ENCODE results near the gene CPVL.

DNA sequence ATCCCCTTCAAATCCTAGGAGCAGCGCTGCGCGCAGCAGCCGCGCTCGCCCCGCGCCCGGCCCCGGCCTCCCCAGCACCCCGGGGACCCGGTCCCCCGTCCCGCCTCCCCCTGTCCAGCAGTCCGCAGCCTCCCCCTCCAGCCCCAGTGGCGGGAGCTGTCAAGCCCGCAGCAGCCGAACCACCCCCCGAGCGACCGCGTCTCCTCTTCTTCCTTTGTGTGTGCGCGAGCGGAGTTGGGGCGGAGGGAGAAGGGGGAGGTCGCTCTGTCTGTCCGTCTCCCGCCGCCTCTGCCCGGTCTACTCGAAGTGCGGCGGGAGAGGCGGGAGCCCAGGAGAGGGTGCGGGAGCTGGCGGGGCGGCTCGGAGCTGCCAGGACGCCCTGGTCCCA, 47.9 kb upstream of the CPVL start:
- no peak for TF ChIP-seq POLR2AphosphoS5 (IDR thresholded peaks at IDR 0.05; ENCODE audit: low read depth, low read length)
- TF ChIP-seq, protein P1, sequence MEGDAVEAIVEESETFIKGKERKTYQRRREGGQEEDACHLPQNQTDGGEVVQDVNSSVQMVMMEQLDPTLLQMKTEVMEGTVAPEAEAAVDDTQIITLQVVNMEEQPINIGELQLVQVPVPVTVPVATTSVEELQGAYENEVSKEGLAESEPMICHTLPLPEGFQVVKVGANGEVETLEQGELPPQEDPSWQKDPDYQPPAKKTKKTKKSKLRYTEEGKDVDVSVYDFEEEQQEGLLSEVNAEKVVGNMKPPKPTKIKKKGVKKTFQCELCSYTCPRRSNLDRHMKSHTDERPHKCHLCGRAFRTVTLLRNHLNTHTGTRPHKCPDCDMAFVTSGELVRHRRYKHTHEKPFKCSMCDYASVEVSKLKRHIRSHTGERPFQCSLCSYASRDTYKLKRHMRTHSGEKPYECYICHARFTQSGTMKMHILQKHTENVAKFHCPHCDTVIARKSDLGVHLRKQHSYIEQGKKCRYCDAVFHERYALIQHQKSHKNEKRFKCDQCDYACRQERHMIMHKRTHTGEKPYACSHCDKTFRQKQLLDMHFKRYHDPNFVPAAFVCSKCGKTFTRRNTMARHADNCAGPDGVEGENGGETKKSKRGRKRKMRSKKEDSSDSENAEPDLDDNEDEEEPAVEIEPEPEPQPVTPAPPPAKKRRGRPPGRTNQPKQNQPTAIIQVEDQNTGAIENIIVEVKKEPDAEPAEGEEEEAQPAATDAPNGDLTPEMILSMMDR (IDR thresholded peaks at IDR 0.05), result no peak
- no peak for TF ChIP-seq SIN3A (IDR thresholded peaks at IDR 0.05; ENCODE audit: borderline replicate concordance, insufficient read depth, low read depth, low read length)

Data from Panc1 (cell line).